ENCODE data around the gene GFER.

The GFER gene

GRCh38 chr16:1964506-1965395 lies 19.2 kb upstream of the GFER start, which contains the start of gene RPS2:
RPS2 (minus strand) TSS chr16:1964826; CDS start chr16:1964625, 201 bp downstream.
- 0% methylated on average over 97 of the region's 97 CpGs for WGBS, 2 experiments
- Histone ChIP-seq H3K27ac (ENCODE audit: insufficient read depth, low read depth, low read length, poor library complexity, severe bottlenecking) (peak within 1 kb of the TSS; percentile 91), H3K9me3 (ENCODE audit: control insufficient read depth, low read length) (no peaks in the 10 kb centered on the region), H3K4me1 (ENCODE audit: control insufficient read depth, insufficient read depth, low read length) (peaks cover 25% of the 10 kb centered on the region), H3K4me3 (ENCODE audit: insufficient read depth, low read depth, low read length) (peak within 1 kb of the TSS; percentile 90), H3K36me3 (ENCODE audit: control insufficient read depth, insufficient read depth, low read length) (peaks cover 5% of the 10 kb centered on the region), H3K27me3 (ENCODE audit: control insufficient read depth, insufficient read depth, low read length, poor library complexity, severe bottlenecking) (no peaks in the 10 kb centered on the region)

GRCh38 chr16:1965396-1966001 lies 18.5 kb upstream of the GFER start:
- no peaks in the 10 kb centered on the region for H3K9me3 ChIP-seq (ENCODE audit: control insufficient read depth, low read length)
- peak overlapping the region; percentile 77 for H3K27ac ChIP-seq (ENCODE audit: insufficient read depth, low read depth, low read length, poor library complexity, severe bottlenecking)
- WGBS, 2 experiments: 26 to 27% methylated on average over 24 of the region's 24 CpGs
- H3K4me1 ChIP-seq (ENCODE audit: control insufficient read depth, insufficient read depth, low read length): peaks cover 24% of the 10 kb centered on the region
- H3K4me3 ChIP-seq (ENCODE audit: insufficient read depth, low read depth, low read length): peak overlapping the region; percentile 90
- peaks cover 5% of the 10 kb centered on the region for H3K36me3 ChIP-seq (ENCODE audit: control insufficient read depth, insufficient read depth, low read length)
- no peaks in the 10 kb centered on the region for H3K27me3 ChIP-seq (ENCODE audit: control insufficient read depth, insufficient read depth, low read length, poor library complexity, severe bottlenecking)

DNA sequence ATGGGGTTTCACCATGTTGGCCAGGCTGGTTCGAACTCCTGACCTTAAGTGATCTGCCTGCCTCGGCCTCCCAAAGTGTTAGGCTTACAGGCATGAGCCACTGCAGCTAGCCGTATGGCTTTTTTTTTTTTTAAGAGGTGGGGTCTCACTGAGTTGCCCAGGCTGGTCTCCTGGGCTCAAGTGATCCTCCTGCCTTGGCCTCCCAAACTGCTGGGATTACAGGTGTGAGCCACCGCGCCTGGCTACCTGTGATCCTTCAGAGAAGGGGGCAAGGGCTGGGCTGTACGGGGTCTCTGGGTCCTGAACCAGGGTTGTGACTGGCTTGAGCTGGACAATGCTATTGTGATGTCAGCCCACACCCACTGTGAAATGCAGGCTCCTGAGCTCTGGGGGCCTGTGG lies 17.5 kb upstream of the GFER start, which contains the start of gene RNF151:
TSS of gene RNF151 (plus strand) at position 397 of the 400 bp plus-strand sequence. CDS start 26 bp downstream, outside the sequence.
- Histone ChIP-seq H3K36me3 (ENCODE audit: control insufficient read depth, insufficient read depth, low read length) (peaks cover 5% of the 10 kb centered on the region), H3K4me3 (ENCODE audit: insufficient read depth, low read depth, low read length) (peak within 1 kb of the TSS; percentile 90), H3K27ac (ENCODE audit: insufficient read depth, low read depth, low read length, poor library complexity, severe bottlenecking) (no peak within 1 kb of the TSS), H3K27me3 (ENCODE audit: control insufficient read depth, insufficient read depth, low read length, poor library complexity, severe bottlenecking) (no peaks in the 10 kb centered on the region), H3K9me3 (ENCODE audit: control insufficient read depth, low read length) (no peaks in the 10 kb centered on the region), H3K4me1 (ENCODE audit: control insufficient read depth, insufficient read depth, low read length) (peaks cover 16% of the 10 kb centered on the region)
- 93 to 94% methylated on average over 6 of the region's 6 CpGs for WGBS, 2 experiments

DNA sequence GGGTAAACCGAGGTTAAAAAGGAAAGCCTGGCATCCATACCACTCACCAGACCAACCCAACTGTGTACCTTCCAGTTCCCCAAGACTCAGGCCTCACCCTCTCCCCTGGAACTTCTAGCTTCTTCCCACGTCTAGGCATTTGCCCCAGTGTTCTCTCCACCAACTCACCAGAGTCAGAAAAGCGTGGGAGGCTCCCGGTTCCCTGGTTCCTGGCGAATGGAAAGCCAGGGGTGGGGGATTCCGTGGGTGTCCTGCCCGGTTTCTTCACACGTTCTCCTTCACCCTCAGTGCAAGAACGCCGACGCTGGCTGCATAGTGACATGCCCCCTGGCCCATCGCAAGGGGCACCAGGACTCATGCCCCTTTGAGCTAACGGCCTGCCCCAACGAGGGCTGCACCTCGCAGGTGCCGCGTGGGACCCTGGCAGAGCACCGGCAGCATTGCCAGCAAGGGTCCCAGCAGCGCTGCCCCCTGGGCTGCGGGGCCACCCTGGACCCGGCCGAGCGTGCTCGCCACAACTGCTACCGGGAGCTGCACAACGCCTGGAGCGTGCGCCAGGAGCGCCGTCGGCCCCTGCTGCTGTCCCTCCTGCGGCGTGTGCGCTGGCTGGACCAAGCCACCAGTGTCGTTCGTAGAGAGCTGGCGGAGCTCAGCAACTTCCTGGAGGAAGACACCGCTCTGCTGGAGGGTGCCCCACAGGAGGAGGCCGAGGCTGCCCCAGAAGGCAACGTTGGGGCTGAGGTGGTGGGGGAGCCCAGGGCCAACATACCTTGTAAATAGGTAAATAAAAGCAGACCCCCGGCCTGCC lies 15.6 kb upstream of the GFER start:
- H3K27me3 ChIP-seq (ENCODE audit: control insufficient read depth, insufficient read depth, low read length, poor library complexity, severe bottlenecking): no peaks in the 10 kb centered on the region
- no peak overlapping the region for H3K27ac ChIP-seq (ENCODE audit: insufficient read depth, low read depth, low read length, poor library complexity, severe bottlenecking)
- peaks cover 14% of the 10 kb centered on the region for H3K4me1 ChIP-seq (ENCODE audit: control insufficient read depth, insufficient read depth, low read length)
- WGBS, 2 experiments: 91 to 94% methylated on average over 41 of the region's 41 CpGs
- no peaks in the 10 kb centered on the region for H3K9me3 ChIP-seq (ENCODE audit: control insufficient read depth, low read length)
- no peaks in the 10 kb centered on the region for H3K36me3 ChIP-seq (ENCODE audit: control insufficient read depth, insufficient read depth, low read length)
- no peak overlapping the region for H3K4me3 ChIP-seq (ENCODE audit: insufficient read depth, low read depth, low read length)

DNA sequence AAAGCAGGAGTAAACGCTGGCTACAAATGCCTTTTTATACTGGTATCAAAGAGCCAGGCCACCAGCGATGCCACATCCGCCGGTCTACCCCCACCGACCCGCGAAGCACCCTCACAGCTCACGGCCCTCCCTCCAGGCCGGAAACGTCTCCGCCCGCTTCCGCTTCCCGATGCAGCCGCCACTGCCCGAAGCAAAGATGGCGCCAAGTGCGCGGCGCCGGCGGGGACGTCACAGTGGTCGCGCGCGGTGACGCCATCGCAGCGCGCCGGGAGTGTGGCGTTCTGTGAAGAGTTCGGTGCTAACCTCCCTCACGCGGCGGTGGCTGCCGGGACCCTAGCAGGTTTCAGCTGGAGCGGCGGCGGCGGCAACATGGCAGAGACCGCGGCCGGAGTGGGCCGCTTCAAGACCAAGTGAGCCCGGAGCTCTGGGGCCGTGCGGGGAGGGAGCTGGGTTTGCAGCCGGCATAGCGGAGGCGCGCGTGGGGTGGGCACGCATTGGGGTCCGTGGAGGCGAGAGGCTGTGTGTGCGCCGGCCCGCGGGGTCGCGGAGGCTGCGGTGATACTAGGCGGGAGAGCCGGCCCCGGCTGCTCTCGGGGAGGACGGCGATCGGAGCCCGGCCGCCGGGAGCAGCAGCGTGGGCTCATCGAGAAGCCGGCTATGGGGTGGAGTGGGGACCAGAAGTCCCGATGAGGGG lies 12.1 kb upstream of the GFER start, which contains the start of gene TBL3:
TSS of gene TBL3 (plus strand) at position 258 of the 694 bp plus-strand sequence. CDS start at position 370, 112 bp downstream.
- H3K9me3 ChIP-seq (ENCODE audit: control insufficient read depth, low read length): no peaks in the 10 kb centered on the region
- H3K4me3 ChIP-seq (ENCODE audit: insufficient read depth, low read depth, low read length): peak within 1 kb of the TSS; percentile 85
- WGBS, 2 experiments: 1% methylated on average over 78 of the region's 78 CpGs
- H3K36me3 ChIP-seq (ENCODE audit: control insufficient read depth, insufficient read depth, low read length): peaks cover 9% of the 10 kb centered on the region
- peaks cover 6% of the 10 kb centered on the region for H3K4me1 ChIP-seq (ENCODE audit: control insufficient read depth, insufficient read depth, low read length)
- peak within 1 kb of the TSS; percentile 72 for H3K27ac ChIP-seq (ENCODE audit: insufficient read depth, low read depth, low read length, poor library complexity, severe bottlenecking)
- no peaks in the 10 kb centered on the region for H3K27me3 ChIP-seq (ENCODE audit: control insufficient read depth, insufficient read depth, low read length, poor library complexity, severe bottlenecking)

- peak overlapping the region; percentile 85 for H3K4me3 ChIP-seq (ENCODE audit: insufficient read depth, low read depth, low read length)
- H3K9me3 ChIP-seq (ENCODE audit: control insufficient read depth, low read length): no peaks in the 10 kb centered on the region
- peaks cover 6% of the 10 kb centered on the region for H3K4me1 ChIP-seq (ENCODE audit: control insufficient read depth, insufficient read depth, low read length)
- H3K36me3 ChIP-seq (ENCODE audit: control insufficient read depth, insufficient read depth, low read length): peaks cover 12% of the 10 kb centered on the region
- 8% methylated on average over 22 of the region's 22 CpGs for WGBS, 2 experiments
- no peaks in the 10 kb centered on the region for H3K27me3 ChIP-seq (ENCODE audit: control insufficient read depth, insufficient read depth, low read length, poor library complexity, severe bottlenecking)
- H3K27ac ChIP-seq (ENCODE audit: insufficient read depth, low read depth, low read length, poor library complexity, severe bottlenecking): no peak overlapping the region
These were observed 11.5 kb upstream of the GFER start for GRCh38 chr16:1972490-1972877.

DNA sequence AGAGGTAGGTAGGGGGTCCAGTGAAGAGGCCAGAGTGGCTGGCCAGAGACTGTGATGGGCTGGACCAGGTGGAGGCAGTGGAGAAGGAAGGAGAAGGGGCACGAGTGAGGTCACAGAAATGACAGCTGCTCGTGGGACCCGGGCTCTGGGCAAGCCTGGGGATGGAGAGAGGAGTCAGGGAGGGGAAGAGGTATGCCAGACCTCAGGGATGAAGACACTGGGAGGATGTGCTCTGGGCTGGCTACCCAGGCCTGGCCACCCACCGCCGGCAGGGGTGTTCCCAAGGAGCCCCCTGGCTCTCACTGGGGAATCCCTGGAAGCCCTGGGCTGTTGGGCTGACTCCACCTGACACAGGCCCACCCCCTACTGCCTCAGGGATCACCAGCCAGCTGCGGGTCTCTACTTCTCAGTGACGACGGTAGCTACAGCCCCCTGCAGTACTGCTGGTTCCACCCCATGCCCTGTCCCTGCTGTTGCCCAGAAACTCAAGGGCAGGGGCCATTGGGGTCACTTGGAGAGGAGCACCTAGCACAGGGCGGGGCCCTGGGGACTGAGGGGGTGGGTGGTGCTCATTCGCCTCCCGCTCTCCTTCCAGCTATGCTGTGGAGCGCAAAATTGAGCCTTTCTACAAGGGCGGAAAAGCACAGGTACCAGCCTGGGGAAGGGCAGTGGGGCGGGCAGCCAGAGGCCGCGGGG lies 10.4 kb upstream of the GFER start:
- Histone ChIP-seq H3K4me3 (ENCODE audit: insufficient read depth, low read depth, low read length) (no peak overlapping the region), H3K27ac (ENCODE audit: insufficient read depth, low read depth, low read length, poor library complexity, severe bottlenecking) (no peak overlapping the region), H3K27me3 (ENCODE audit: control insufficient read depth, insufficient read depth, low read length, poor library complexity, severe bottlenecking) (peaks cover 4% of the 10 kb centered on the region), H3K9me3 (ENCODE audit: control insufficient read depth, low read length) (no peaks in the 10 kb centered on the region), H3K4me1 (ENCODE audit: control insufficient read depth, insufficient read depth, low read length) (peaks cover 6% of the 10 kb centered on the region), H3K36me3 (ENCODE audit: control insufficient read depth, insufficient read depth, low read length) (peaks cover 23% of the 10 kb centered on the region)
- 94 to 95% methylated on average over 16 of the region's 16 CpGs for WGBS, 2 experiments

DNA sequence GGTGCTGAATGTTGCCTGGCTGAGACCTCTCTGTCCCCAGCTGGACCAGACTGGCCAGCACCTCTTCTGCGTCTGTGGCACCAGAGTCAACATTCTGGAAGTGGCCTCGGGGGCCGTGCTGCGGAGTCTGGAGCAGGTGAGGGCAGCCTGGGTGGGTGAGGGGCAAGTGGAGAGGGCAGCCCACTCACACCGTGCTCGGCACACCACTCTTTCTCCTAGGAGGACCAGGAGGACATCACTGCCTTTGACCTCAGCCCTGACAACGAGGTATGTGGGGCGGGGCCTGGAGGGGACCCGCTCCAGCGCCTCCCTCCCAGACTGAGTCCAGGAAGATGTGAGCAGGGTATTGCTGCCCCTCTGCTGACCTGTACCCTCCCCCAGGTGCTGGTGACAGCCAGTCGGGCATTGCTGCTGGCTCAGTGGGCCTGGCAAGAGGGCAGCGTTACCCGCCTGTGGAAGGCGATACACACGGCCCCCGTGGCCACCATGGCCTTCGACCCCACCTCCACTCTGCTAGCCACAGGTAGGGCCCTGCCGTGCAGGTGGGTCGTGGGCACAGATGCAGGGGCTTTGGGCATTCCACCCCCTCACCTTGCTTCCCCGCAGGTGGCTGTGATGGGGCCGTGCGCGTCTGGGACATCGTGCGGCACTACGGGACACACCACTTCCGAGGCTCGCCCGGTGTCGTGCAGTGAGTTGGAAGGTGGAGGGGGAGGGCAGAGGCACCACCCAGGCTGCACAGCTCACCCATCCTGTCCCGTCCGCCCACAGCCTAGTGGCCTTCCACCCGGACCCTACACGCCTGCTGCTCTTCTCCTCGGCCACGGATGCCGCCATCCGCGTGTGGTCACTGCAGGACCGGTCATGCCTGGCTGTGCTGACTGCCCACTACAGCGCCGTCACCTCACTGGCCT lies 9.6 kb upstream of the GFER start:
- H3K9me3 ChIP-seq (ENCODE audit: control insufficient read depth, low read length): no peaks in the 10 kb centered on the region
- peaks cover 12% of the 10 kb centered on the region for H3K27me3 ChIP-seq (ENCODE audit: control insufficient read depth, insufficient read depth, low read length, poor library complexity, severe bottlenecking)
- 95 to 96% methylated on average over 42 of the region's 42 CpGs for WGBS, 2 experiments
- no peak overlapping the region for H3K4me3 ChIP-seq (ENCODE audit: insufficient read depth, low read depth, low read length)
- H3K27ac ChIP-seq (ENCODE audit: insufficient read depth, low read depth, low read length, poor library complexity, severe bottlenecking): no peak overlapping the region
- H3K4me1 ChIP-seq (ENCODE audit: control insufficient read depth, insufficient read depth, low read length): peaks cover 7% of the 10 kb centered on the region
- H3K36me3 ChIP-seq (ENCODE audit: control insufficient read depth, insufficient read depth, low read length): peaks cover 25% of the 10 kb centered on the region
